HepG2 (cell line): ENCODE measurements around the gene DHRS11. TPM values are rescaled to one million over a fixed set of nuclear protein-coding genes. Genes with fewer than 3 reads are reported as not detected.
A peak's percentile ranks its signal among the peaks of the same experiment; 100 is the strongest.

Experiments
- DR1 ChIP-seq: sonication (generic); formaldehyde crosslinking; IDR thresholded peaks from 2 replicates; pipeline ENCODE4 v1.8.0; 2021; ENCODE audit warnings: mild to moderate bottlenecking, missing genetic modification reagents, inconsistent platforms
- GABPA ChIP-seq, 2 experiments: IDR thresholded peaks; 2 replicates each; pipeline ENCODE4 v1.6.1; 2011 to 2016; ENCODE audit warnings: low read depth in 2 of 2, low read length in 1 of 2, missing biosample characterization in 1 of 2, missing genetic modification characterization in 1 of 2
- HNF4A ChIP-seq: sonication (generic); formaldehyde crosslinking; IDR thresholded peaks from 2 replicates; pipeline ENCODE4 v1.4.0; 2020; ENCODE audit warnings: missing genetic modification reagents
- KDM6A ChIP-seq: IDR thresholded peaks from 2 replicates; pipeline ENCODE4 v1.6.1; 2016; ENCODE audit warnings: low read depth
- NFATC3 ChIP-seq: sonication (generic); formaldehyde crosslinking; IDR thresholded peaks from 2 replicates; pipeline ENCODE4 v1.5.1; 2020; ENCODE audit warnings: mild to moderate bottlenecking, missing genetic modification reagents
- POLR2A ChIP-seq, 2 experiments: IDR thresholded peaks; 2 replicates each; pipeline ENCODE4 v1.6.1; 2011; ENCODE audit warnings: low read depth in 2 of 2, low read length in 2 of 2, mild to moderate bottlenecking in 1 of 2, moderate library complexity in 1 of 2; ENCODE audit not compliant: insufficient read depth in 1 of 2
- ZBTB7B ChIP-seq: sonication (generic); formaldehyde crosslinking; IDR thresholded peaks from 2 replicates; pipeline ENCODE4 v1.4.0; 2020; ENCODE audit warnings: missing genetic modification reagents
- ZMYM4 ChIP-seq: sonication (generic); formaldehyde crosslinking; IDR thresholded peaks from 2 replicates; pipeline ENCODE4 v1.8.1; 2023; ENCODE audit warnings: mild to moderate bottlenecking, missing genetic modification reagents
- ZNF17 ChIP-seq: sonication (generic); formaldehyde crosslinking; IDR thresholded peaks from 2 replicates; pipeline ENCODE4 v1.5.0; 2020; ENCODE audit warnings: mild to moderate bottlenecking, missing genetic modification reagents
- ZNF839 ChIP-seq: sonication (generic); formaldehyde crosslinking; IDR thresholded peaks from 2 replicates; pipeline ENCODE4 v1.4.0; 2020; ENCODE audit warnings: missing genetic modification reagents, mild to moderate bottlenecking, borderline replicate concordance
- polyA plus RNA-seq, 8 experiments: library from polyadenylated mRNA; depleted of rRNA in 3 of 8; stranded (reverse) in 7 of 8; unstranded in 1 of 8; fragments of >200 nt; fragmentation: Illumina TruSeq in 4 of 8; extraction: Trizol in 4 of 8; gene quantifications; 2 replicates each; pipeline versions ENCODE4 v1.2.1 to v1.2.3, GENCODE V29; 2011 to 2016; ENCODE audit warnings: low read depth in 4 of 8, missing spikeins in 1 of 8, mixed read lengths in 1 of 8; ENCODE audit not compliant: insufficient read depth in 1 of 8
- total RNA-seq, 5 experiments: library from RNA; depleted of rRNA; stranded (reverse); fragments of >200 nt; fragmentation: Illumina TruSeq; extraction: Trizol; gene quantifications; 2 replicates each; pipeline ENCODE4 v1.2.3, GENCODE V29; 2016; ENCODE audit warnings: low read depth in 1 of 5
- TF ChIP-seq, protein P1 (sequence below): sonication (generic); formaldehyde crosslinking; IDR thresholded peaks from 2 replicates; pipeline ENCODE4 v1.4.0; 2020; ENCODE audit warnings: missing genetic modification reagents, borderline replicate concordance
- TF ChIP-seq, protein P2 (sequence below): IDR thresholded peaks from 2 replicates; pipeline ENCODE4 v1.6.1; 2016; ENCODE audit warnings: control low read depth
- TF ChIP-seq, protein P3 (sequence below): sonication (generic); formaldehyde crosslinking; IDR thresholded peaks from 2 replicates; pipeline ENCODE4 v1.4.0; 2020; ENCODE audit warnings: missing genetic modification reagents
- TF ChIP-seq, protein P4 (sequence below): IDR thresholded peaks from 2 replicates; pipeline ENCODE4 v1.4.0; 2020; ENCODE audit warnings: mild to moderate bottlenecking, missing genetic modification reagents

DHRS11 gene
- total and polyA plus RNA-seq, 2 of the 13 experiments (the other 11 are each of a cell fraction or from before 2014, with no cell fraction given) = 28.4 to 41.9 TPM

DNA sequence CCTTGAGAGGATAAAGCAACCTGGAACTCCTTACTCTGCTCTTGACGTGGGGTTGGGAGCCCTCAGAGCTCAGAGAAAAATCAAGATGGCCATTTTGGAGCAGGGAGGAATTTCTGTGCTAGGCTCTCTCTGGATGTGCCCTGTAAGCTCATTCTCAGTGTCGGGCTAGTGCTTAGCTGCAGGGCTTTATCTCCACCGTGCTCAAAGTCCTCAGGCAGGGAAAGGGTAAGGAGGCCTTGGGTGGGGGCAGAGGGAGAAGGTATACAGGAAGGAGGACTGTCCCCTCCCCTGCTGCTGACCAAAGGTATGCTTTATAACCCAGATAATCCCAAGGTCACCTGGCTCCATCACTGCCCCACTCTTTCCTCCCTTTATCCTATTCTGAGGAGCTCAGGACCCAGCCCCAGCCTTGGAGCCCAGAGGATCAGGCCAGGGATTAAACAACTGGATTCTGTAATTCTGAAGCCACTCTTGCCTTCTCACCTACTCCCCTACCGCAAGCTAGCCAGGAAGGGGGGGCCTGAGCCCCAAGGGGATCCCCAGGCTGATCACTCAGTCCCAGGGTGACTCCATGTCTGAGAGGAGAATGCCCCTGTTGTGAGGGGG, 1.1 kb downstream of the DHRS11 start (continued):
- TF ChIP-seq, protein P1, sequence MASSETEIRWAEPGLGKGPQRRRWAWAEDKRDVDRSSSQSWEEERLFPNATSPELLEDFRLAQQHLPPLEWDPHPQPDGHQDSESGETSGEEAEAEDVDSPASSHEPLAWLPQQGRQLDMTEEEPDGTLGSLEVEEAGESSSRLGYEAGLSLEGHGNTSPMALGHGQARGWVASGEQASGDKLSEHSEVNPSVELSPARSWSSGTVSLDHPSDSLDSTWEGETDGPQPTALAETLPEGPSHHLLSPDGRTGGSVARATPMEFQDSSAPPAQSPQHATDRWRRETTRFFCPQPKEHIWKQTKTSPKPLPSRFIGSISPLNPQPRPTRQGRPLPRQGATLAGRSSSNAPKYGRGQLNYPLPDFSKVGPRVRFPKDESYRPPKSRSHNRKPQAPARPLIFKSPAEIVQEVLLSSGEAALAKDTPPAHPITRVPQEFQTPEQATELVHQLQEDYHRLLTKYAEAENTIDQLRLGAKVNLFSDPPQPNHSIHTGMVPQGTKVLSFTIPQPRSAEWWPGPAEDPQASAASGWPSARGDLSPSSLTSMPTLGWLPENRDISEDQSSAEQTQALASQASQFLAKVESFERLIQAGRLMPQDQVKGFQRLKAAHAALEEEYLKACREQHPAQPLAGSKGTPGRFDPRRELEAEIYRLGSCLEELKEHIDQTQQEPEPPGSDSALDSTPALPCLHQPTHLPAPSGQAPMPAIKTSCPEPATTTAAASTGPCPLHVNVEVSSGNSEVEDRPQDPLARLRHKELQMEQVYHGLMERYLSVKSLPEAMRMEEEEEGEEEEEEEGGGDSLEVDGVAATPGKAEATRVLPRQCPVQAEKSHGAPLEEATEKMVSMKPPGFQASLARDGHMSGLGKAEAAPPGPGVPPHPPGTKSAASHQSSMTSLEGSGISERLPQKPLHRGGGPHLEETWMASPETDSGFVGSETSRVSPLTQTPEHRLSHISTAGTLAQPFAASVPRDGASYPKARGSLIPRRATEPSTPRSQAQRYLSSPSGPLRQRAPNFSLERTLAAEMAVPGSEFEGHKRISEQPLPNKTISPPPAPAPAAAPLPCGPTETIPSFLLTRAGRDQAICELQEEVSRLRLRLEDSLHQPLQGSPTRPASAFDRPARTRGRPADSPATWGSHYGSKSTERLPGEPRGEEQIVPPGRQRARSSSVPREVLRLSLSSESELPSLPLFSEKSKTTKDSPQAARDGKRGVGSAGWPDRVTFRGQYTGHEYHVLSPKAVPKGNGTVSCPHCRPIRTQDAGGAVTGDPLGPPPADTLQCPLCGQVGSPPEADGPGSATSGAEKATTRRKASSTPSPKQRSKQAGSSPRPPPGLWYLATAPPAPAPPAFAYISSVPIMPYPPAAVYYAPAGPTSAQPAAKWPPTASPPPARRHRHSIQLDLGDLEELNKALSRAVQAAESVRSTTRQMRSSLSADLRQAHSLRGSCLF (CRISPR knock-in tag) = no peak
- TF ChIP-seq ZBTB7B (CRISPR knock-in tag) (peak; percentile 43; the same call in 1 of the 2 replicates), POLR2A (IDR thresholded peaks at IDR 0.05; ENCODE audit: insufficient read depth in 1 of 2, low read depth in 2 of 2, low read length in 2 of 2) (peak; percentile 54 to 55), KDM6A (CRISPR knock-in tag) (0 out of 2 replicates have a peak, but pooled peaks have one; percentile 29), ZMYM4 (0 out of 2 replicates have a peak, but pooled peaks have one; percentile 33), ZNF839 (CRISPR knock-in tag) (no peak), NFATC3 (CRISPR knock-in tag) (no peak), GABPA (IDR thresholded peaks at IDR 0.05; ENCODE audit: low read depth, low read length) (no peak), GABPA (CRISPR knock-in tag; IDR thresholded peaks at IDR 0.05; ENCODE audit: low read depth) (peak; percentile 30; the same call in 1 of the 2 replicates), ZNF17 (CRISPR knock-in tag) (no peak), DR1 (CRISPR knock-in tag) (no peak), HNF4A (CRISPR knock-in tag) (peak; percentile 76)
- TF ChIP-seq, protein P2, sequence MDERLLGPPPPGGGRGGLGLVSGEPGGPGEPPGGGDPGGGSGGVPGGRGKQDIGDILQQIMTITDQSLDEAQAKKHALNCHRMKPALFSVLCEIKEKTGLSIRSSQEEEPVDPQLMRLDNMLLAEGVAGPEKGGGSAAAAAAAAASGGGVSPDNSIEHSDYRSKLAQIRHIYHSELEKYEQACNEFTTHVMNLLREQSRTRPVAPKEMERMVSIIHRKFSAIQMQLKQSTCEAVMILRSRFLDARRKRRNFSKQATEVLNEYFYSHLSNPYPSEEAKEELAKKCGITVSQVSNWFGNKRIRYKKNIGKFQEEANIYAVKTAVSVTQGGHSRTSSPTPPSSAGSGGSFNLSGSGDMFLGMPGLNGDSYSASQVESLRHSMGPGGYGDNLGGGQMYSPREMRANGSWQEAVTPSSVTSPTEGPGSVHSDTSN (CRISPR knock-in tag) = no peak
- TF ChIP-seq, protein P3, sequence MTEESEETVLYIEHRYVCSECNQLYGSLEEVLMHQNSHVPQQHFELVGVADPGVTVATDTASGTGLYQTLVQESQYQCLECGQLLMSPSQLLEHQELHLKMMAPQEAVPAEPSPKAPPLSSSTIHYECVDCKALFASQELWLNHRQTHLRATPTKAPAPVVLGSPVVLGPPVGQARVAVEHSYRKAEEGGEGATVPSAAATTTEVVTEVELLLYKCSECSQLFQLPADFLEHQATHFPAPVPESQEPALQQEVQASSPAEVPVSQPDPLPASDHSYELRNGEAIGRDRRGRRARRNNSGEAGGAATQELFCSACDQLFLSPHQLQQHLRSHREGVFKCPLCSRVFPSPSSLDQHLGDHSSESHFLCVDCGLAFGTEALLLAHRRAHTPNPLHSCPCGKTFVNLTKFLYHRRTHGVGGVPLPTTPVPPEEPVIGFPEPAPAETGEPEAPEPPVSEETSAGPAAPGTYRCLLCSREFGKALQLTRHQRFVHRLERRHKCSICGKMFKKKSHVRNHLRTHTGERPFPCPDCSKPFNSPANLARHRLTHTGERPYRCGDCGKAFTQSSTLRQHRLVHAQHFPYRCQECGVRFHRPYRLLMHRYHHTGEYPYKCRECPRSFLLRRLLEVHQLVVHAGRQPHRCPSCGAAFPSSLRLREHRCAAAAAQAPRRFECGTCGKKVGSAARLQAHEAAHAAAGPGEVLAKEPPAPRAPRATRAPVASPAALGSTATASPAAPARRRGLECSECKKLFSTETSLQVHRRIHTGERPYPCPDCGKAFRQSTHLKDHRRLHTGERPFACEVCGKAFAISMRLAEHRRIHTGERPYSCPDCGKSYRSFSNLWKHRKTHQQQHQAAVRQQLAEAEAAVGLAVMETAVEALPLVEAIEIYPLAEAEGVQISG (CRISPR knock-in tag) = no peak
- TF ChIP-seq, protein P4, sequence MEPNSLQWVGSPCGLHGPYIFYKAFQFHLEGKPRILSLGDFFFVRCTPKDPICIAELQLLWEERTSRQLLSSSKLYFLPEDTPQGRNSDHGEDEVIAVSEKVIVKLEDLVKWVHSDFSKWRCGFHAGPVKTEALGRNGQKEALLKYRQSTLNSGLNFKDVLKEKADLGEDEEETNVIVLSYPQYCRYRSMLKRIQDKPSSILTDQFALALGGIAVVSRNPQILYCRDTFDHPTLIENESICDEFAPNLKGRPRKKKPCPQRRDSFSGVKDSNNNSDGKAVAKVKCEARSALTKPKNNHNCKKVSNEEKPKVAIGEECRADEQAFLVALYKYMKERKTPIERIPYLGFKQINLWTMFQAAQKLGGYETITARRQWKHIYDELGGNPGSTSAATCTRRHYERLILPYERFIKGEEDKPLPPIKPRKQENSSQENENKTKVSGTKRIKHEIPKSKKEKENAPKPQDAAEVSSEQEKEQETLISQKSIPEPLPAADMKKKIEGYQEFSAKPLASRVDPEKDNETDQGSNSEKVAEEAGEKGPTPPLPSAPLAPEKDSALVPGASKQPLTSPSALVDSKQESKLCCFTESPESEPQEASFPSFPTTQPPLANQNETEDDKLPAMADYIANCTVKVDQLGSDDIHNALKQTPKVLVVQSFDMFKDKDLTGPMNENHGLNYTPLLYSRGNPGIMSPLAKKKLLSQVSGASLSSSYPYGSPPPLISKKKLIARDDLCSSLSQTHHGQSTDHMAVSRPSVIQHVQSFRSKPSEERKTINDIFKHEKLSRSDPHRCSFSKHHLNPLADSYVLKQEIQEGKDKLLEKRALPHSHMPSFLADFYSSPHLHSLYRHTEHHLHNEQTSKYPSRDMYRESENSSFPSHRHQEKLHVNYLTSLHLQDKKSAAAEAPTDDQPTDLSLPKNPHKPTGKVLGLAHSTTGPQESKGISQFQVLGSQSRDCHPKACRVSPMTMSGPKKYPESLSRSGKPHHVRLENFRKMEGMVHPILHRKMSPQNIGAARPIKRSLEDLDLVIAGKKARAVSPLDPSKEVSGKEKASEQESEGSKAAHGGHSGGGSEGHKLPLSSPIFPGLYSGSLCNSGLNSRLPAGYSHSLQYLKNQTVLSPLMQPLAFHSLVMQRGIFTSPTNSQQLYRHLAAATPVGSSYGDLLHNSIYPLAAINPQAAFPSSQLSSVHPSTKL (CRISPR knock-in tag) = 0 out of 2 replicates have a peak, but pooled peaks have one; percentile 24
